ENCODE results near the gene PARD3B. TPM values are rescaled to one million over a fixed set of nuclear protein-coding genes. Genes with fewer than 3 reads are reported as not detected.

The PARD3B gene
- total RNA-seq, 1 donor from 2014 or later, result 18.4 TPM

- no peak overlapping the region for H3K27ac Mint-ChIP-seq (ENCODE audit: unreplicated experiment)
- H3K27me3 Mint-ChIP-seq (ENCODE audit: low read depth), result peaks cover 2% of the 10 kb centered on the region
- H3K4me3 Mint-ChIP-seq, result no peak overlapping the region
- TF ChIP-seq, protein P1, sequence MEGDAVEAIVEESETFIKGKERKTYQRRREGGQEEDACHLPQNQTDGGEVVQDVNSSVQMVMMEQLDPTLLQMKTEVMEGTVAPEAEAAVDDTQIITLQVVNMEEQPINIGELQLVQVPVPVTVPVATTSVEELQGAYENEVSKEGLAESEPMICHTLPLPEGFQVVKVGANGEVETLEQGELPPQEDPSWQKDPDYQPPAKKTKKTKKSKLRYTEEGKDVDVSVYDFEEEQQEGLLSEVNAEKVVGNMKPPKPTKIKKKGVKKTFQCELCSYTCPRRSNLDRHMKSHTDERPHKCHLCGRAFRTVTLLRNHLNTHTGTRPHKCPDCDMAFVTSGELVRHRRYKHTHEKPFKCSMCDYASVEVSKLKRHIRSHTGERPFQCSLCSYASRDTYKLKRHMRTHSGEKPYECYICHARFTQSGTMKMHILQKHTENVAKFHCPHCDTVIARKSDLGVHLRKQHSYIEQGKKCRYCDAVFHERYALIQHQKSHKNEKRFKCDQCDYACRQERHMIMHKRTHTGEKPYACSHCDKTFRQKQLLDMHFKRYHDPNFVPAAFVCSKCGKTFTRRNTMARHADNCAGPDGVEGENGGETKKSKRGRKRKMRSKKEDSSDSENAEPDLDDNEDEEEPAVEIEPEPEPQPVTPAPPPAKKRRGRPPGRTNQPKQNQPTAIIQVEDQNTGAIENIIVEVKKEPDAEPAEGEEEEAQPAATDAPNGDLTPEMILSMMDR (conservative IDR thresholded peaks at IDR 0.05), result no peak
- H3K9me3 Mint-ChIP-seq, result peaks cover 5% of the 10 kb centered on the region
- H3K36me3 Mint-ChIP-seq (ENCODE audit: low read depth), result no peaks in the 10 kb centered on the region
- no peak for DNase-seq (ENCODE audit: low read depth, low spot score)
- peaks cover 44% of the 10 kb centered on the region for H3K4me1 Mint-ChIP-seq
These were observed 1106.4 kb downstream of the PARD3B start for GRCh38 chr2:205651719-205652118.

DNA sequence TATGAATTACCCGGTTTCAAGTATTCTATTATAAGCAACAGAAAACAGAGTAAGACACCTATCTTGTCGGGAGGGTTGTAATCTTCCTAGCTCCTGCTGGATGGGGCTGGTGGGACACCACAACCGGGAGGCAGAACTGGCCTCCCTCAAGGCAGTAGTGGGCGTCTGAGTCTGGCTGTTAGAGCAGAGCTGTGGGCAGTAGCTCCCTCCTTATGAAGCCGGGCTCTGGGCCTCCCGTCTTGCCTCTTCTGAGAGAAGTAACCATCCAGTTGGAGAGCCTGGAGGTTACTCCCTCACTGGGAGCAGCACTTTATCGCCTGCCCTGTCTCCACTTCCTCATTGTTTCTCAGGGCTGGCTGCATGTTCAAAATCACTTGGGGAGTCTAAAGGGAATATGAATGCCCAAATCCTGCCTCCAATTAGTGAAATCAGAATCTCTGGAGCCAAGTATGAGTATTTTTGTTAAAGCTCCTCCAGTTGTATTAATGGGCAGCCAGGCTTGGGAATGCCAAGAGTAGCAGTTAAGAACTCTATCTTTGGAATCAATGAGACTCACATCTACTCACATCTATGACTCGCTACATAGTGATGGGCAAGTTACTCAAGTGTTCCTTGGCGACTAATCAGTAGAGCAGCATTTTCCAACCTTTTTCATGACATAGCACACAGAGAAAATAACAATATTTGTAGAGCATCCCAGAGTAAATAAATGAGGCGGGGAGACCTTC lies 1109.8 kb downstream of the PARD3B start:
- peaks cover 5% of the 10 kb centered on the region for H3K9me3 Mint-ChIP-seq
- TF ChIP-seq, protein P1 (conservative IDR thresholded peaks at IDR 0.05), result no peak

GRCh38 chr2:205655779-205656456 lies 1110.6 kb downstream of the PARD3B start:
- no peaks in the 10 kb centered on the region for H3K36me3 Mint-ChIP-seq (ENCODE audit: low read depth)

More for the DNA sequence above, 1109.8 kb downstream of the PARD3B start:
- H3K4me3 Mint-ChIP-seq, result no peak overlapping the region
- H3K27ac Mint-ChIP-seq (ENCODE audit: unreplicated experiment), result no peak overlapping the region
- peaks cover 2% of the 10 kb centered on the region for H3K27me3 Mint-ChIP-seq (ENCODE audit: low read depth)
- no peaks in the 10 kb centered on the region for H3K36me3 Mint-ChIP-seq (ENCODE audit: low read depth)
- H3K4me1 Mint-ChIP-seq, result peaks cover 37% of the 10 kb centered on the region
- DNase-seq (ENCODE audit: low read depth, low spot score), result no peak

GRCh38 chr2:205656461-205656860 lies 1111.2 kb downstream of the PARD3B start:
- peaks cover 14% of the 10 kb centered on the region for H3K27me3 Mint-ChIP-seq (ENCODE audit: low read depth)
- TF ChIP-seq, protein P1 (conservative IDR thresholded peaks at IDR 0.05), result no peak
- H3K36me3 Mint-ChIP-seq (ENCODE audit: low read depth), result no peaks in the 10 kb centered on the region
- no peak overlapping the region for H3K27ac Mint-ChIP-seq (ENCODE audit: unreplicated experiment)
- DNase-seq (ENCODE audit: low read depth, low spot score), result no peak
- no peak overlapping the region for H3K4me3 Mint-ChIP-seq
- H3K9me3 Mint-ChIP-seq, result peaks cover 5% of the 10 kb centered on the region
- H3K4me1 Mint-ChIP-seq, result peaks cover 36% of the 10 kb centered on the region

More at GRCh38 chr2:205655779-205656456, 1110.6 kb downstream of the PARD3B start:
- TF ChIP-seq, protein P1 (conservative IDR thresholded peaks at IDR 0.05), result no peak
- H3K9me3 Mint-ChIP-seq, result peaks cover 5% of the 10 kb centered on the region
- H3K4me1 Mint-ChIP-seq, result peaks cover 37% of the 10 kb centered on the region
- DNase-seq (ENCODE audit: low read depth, low spot score), result no peak
- no peak overlapping the region for H3K27ac Mint-ChIP-seq (ENCODE audit: unreplicated experiment)
- no peak overlapping the region for H3K4me3 Mint-ChIP-seq
- H3K27me3 Mint-ChIP-seq (ENCODE audit: low read depth), result peaks cover 9% of the 10 kb centered on the region

DNA sequence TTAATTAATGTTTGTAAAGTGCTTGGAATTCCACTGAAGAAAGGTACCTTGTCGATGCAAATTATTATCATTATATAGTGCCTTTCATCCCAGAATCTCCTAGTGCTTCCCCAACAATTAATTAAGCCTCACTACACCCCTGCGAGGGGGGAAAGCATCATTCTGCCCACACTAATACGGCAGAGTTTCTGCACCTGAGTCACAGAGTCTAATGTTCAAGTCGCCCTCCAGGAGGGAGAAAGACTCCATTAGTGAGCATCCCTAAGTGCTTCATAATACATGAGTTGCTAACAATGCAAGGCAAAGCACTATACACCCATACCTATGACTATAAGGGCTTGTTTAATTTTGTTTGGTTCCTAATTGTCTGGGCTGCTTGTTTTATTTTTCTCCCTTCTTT lies 1111.7 kb downstream of the PARD3B start:
- no peak overlapping the region for H3K4me3 Mint-ChIP-seq
- peaks cover 5% of the 10 kb centered on the region for H3K9me3 Mint-ChIP-seq
- no peak for DNase-seq (ENCODE audit: low read depth, low spot score)
- H3K4me1 Mint-ChIP-seq, result peaks cover 32% of the 10 kb centered on the region
- H3K27me3 Mint-ChIP-seq (ENCODE audit: low read depth), result peaks cover 16% of the 10 kb centered on the region
- H3K27ac Mint-ChIP-seq (ENCODE audit: unreplicated experiment), result no peak overlapping the region
- H3K36me3 Mint-ChIP-seq (ENCODE audit: low read depth), result no peaks in the 10 kb centered on the region
- TF ChIP-seq, protein P1 (conservative IDR thresholded peaks at IDR 0.05), result no peak

Data from neural crest cell (in vitro differentiated cells).